Subcutaneous adipose tissue (tissue), 4 donors: ENCODE measurements around the gene SND1. TPM values are rescaled to one million over a fixed set of nuclear protein-coding genes. Genes with fewer than 3 reads are reported as not detected.

ENCODE experiments used
- CTCF ChIP-seq: fragments of 450-650 bp; IDR thresholded peaks from one replicate; pipeline ENCODE4 v1.5.1; 2016; ENCODE audit warnings: low read depth, mild to moderate bottlenecking, control low read depth, antibody characterized with exemption, moderate library complexity
- total RNA-seq, 4 donors: library from RNA; depleted of rRNA; stranded (reverse); fragments of >200 nt; gene quantifications; one replicate each; pipeline ENCODE4 v1.1.0, GENCODE V29; 2016

The SND1 gene
- total RNA-seq, 4 donors from 2014 or later: 73.9 to 98.3 (median 88.9) TPM

GRCh38 chr7:127706766-127707165 is 54.8 kb downstream of the SND1 start:
- no peak for TF ChIP-seq CTCF

GRCh38 chr7:127708201-127708600 is 56.2 kb downstream of the SND1 start:
- TF ChIP-seq CTCF: no peak

- no peak for TF ChIP-seq CTCF
These were observed 56.8 kb downstream of the SND1 start for GRCh38 chr7:127708788-127709187.

GRCh38 chr7:127710635-127711034 is 58.6 kb downstream of the SND1 start:
- TF ChIP-seq CTCF: no peak

GRCh38 chr7:127711872-127712271 is 59.9 kb downstream of the SND1 start:
- TF ChIP-seq CTCF: no peak

GRCh38 chr7:127713006-127713405 is 61.0 kb downstream of the SND1 start:
- TF ChIP-seq CTCF: no peak

GRCh38 chr7:127713758-127714157 is 61.8 kb downstream of the SND1 start:
- no peak for TF ChIP-seq CTCF
